ENCODE measurements around the gene TGFBR3.
A peak's percentile ranks its signal among the peaks of the same experiment; 100 is the strongest.

DNA sequence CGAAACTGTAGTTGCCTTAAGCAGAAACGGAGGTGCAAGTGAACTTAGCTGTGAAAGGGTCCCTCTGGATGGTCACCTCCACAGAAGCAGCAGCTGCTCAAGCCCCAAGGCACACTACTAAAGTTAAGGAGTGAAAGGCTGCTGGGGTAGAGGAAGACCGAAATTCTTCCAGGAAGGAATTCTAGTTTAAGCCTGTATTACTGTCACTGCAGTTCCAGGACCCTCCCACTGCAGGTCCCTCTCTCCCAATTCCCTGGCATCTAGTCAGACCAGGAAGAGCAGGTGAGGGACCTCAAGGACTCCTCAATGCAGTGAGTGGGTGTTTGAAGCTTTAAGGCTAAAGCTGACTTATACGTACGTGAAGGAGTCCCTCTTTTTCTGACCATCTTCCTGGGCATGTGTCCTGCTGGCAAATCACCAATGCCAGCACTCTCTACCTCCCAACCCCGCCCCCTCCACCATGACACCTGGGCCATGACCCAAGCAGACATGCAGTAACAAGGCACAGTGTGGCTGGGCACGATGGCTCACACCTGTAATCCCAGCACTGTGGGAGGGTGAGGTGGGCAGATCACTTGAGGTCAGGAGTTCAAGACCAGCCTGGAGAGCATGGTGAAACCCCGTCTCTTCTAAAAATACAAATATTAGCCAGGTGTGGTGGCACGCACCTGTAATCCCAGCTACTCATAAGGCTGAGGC, 57.2 kb downstream of the TGFBR3 start:
- TF ChIP-seq, protein P1, sequence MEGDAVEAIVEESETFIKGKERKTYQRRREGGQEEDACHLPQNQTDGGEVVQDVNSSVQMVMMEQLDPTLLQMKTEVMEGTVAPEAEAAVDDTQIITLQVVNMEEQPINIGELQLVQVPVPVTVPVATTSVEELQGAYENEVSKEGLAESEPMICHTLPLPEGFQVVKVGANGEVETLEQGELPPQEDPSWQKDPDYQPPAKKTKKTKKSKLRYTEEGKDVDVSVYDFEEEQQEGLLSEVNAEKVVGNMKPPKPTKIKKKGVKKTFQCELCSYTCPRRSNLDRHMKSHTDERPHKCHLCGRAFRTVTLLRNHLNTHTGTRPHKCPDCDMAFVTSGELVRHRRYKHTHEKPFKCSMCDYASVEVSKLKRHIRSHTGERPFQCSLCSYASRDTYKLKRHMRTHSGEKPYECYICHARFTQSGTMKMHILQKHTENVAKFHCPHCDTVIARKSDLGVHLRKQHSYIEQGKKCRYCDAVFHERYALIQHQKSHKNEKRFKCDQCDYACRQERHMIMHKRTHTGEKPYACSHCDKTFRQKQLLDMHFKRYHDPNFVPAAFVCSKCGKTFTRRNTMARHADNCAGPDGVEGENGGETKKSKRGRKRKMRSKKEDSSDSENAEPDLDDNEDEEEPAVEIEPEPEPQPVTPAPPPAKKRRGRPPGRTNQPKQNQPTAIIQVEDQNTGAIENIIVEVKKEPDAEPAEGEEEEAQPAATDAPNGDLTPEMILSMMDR (optimal IDR thresholded peaks at IDR 0.05 in 1 of 3, IDR thresholded peaks at IDR 0.05 in 1 of 3, conservative IDR thresholded peaks at IDR 0.05 in 1 of 3; ENCODE audit: extremely low read depth in 1 of 3, insufficient read depth in 2 of 3, low read length in 3 of 3): no peak
- TF ChIP-seq EZH2 (IDR thresholded peaks at IDR 0.05; ENCODE audit: low read length): peak; percentile 36

All from keratinocyte (primary cell).